HepG2 (cell line): Measurements from ENCODE around the gene ATP4A. TPM values are rescaled to one million over a fixed set of nuclear protein-coding genes. Genes with fewer than 3 reads are reported as not detected.

Experiments
- ATAC-seq: fragments of 200-7000 bp; cut with Tn5 transposase; 3 replicates; pipeline ENCODE4 v1.9.1; 2020; ENCODE audit warnings: mild to moderate bottlenecking, moderate library complexity
- BruUV-seq: library from RNA; stranded (reverse); fragments of 400-500 nt; replicated peaks from 2 replicates; lab custom pipeline; 2021; lab: Mats Ljungman, UMichigan
- CTCF ChIA-PET: fragments of 300-600 bp; formaldehyde crosslinking; extraction: SDS; loops from one replicate; lab custom pipeline; 2021; ENCODE audit warnings: low total read pairs, inconsistent platforms, low intra/inter-chr PET ratio; lab: Yijun Ruan, JAX
- POLR2A ChIA-PET: fragments of 350-600 bp; sonication (Branson Sonifier 250); formaldehyde crosslinking; loops from one replicate; lab custom pipeline; 2020; ENCODE audit warnings: antibody characterized with exemption, inconsistent platforms; lab: Yijun Ruan, JAX
- DNase-seq: peaks from one replicate; pipeline ENCODE4 v3.0.0-alpha.2; 2015; ENCODE audit warnings: low spot score
- FAIRE-seq: peaks from 3 replicates; lab custom pipeline; 2011; peaks lifted over from hg19 to GRCh38; lab: Jason Lieb, UNC
- H2AFZ ChIP-seq: one replicate; pipeline ENCODE4 v1.6.1; 2011; ENCODE audit warnings: low read length, inconsistent platforms
- H3K27ac ChIP-seq: fragments of 300-600 bp; 3 replicates; pipeline ENCODE4 v1.8.0; 2011; ENCODE audit warnings: mixed run types, mild to moderate bottlenecking, mixed read lengths, low read length, inconsistent platforms; ENCODE audit not compliant: insufficient read depth; ENCODE audit errors: extremely low read length
- H3K27me3 ChIP-seq, 2 experiments: fragments of 200-600 bp in 1 of 2; 2 replicates in 1 of 2; 3 replicates in 1 of 2; pipeline versions ENCODE4 v1.6.0 to v1.8.0; 2011; ENCODE audit warnings: low read length in 2 of 2, mild to moderate bottlenecking in 2 of 2, moderate library complexity in 2 of 2, inconsistent platforms in 1 of 2; ENCODE audit not compliant: insufficient read depth in 2 of 2, control insufficient read depth in 1 of 2
- H3K36me3 ChIP-seq, 2 experiments: fragments of 200-600 bp in 1 of 2; replicated peaks in 1 of 2; 2 replicates in 1 of 2; 3 replicates in 1 of 2; pipeline versions ENCODE4 v1.5.1 to v1.8.0; 2011; ENCODE audit warnings: low read length in 2 of 2, inconsistent platforms in 1 of 2; ENCODE audit not compliant: insufficient read depth in 2 of 2, control insufficient read depth in 1 of 2
- H3K4me1 ChIP-seq: 2 replicates; pipeline ENCODE4 v1.5.1; 2012; ENCODE audit warnings: low read length, inconsistent platforms; ENCODE audit not compliant: insufficient read depth
- H3K4me2 ChIP-seq: 2 replicates; pipeline ENCODE4 v1.6.0; 2011; ENCODE audit warnings: low read depth, low read length, inconsistent platforms
- H3K4me3 ChIP-seq, 3 experiments: fragments of 200-600 bp in 1 of 3; sonication (generic), shearing (Covaris generic) in 1 of 3; replicated peaks in 1 of 3; 2 replicates each; pipeline ENCODE4 v1.5.1; 2011 to 2016; ENCODE audit warnings: low read length in 3 of 3, inconsistent platforms in 2 of 3, low read depth in 2 of 3, mild to moderate bottlenecking in 2 of 3, control low read depth in 1 of 3, mixed read lengths in 1 of 3; ENCODE audit not compliant: insufficient read depth in 1 of 3
- H3K79me2 ChIP-seq: one replicate; pipeline ENCODE4 v1.6.1; 2011; ENCODE audit warnings: low read length, inconsistent platforms; ENCODE audit not compliant: insufficient read depth
- H3K9ac ChIP-seq: 2 replicates; pipeline ENCODE4 v1.6.0; 2011; ENCODE audit warnings: mild to moderate bottlenecking, low read depth, low read length, inconsistent platforms; ENCODE audit not compliant: insufficient read depth
- H3K9me3 ChIP-seq: 2 replicates; pipeline ENCODE4 v1.5.1; 2012; ENCODE audit warnings: mild to moderate bottlenecking, low read length
- H4K20me1 ChIP-seq: 2 replicates; pipeline ENCODE4 v1.6.0; 2011; ENCODE audit warnings: inconsistent platforms, mild to moderate bottlenecking, low read length, moderate library complexity; ENCODE audit not compliant: insufficient read depth
- ATAD3A ChIP-seq: sonication (generic); formaldehyde crosslinking; IDR thresholded peaks from 2 replicates; pipeline ENCODE4 v1.4.0; 2020; ENCODE audit warnings: missing genetic modification reagents
- ETV5 ChIP-seq: IDR thresholded peaks from 2 replicates; pipeline ENCODE4 v1.6.1; 2018; ENCODE audit warnings: missing biosample characterization, missing genetic modification reagents, inconsistent platforms, borderline replicate concordance
- FOXC1 ChIP-seq: sonication (generic); formaldehyde crosslinking; IDR thresholded peaks from 2 replicates; pipeline ENCODE4 v1.8.0; 2022; ENCODE audit warnings: mild to moderate bottlenecking, missing genetic modification reagents, borderline replicate concordance
- GLMP ChIP-seq: sonication (generic); formaldehyde crosslinking; IDR thresholded peaks from 2 replicates; pipeline ENCODE4 v1.9.0; 2021; ENCODE audit warnings: missing genetic modification reagents, mild to moderate bottlenecking, borderline replicate concordance
- HIVEP1 ChIP-seq: sonication (generic); formaldehyde crosslinking; IDR thresholded peaks from 2 replicates; pipeline ENCODE4 v1.4.0; 2020; ENCODE audit warnings: mild to moderate bottlenecking, missing genetic modification reagents
- IRF1 ChIP-seq: sonication (generic); formaldehyde crosslinking; IDR thresholded peaks from 2 replicates; pipeline ENCODE4 v1.4.0; 2020; ENCODE audit warnings: low read depth, mild to moderate bottlenecking, missing genetic modification reagents
- ISX ChIP-seq: sonication (generic); formaldehyde crosslinking; conservative IDR thresholded peaks from 2 replicates; pipeline ENCODE4 v1.5.0; 2020; ENCODE audit warnings: missing genetic modification reagents
- MXD1 ChIP-seq: sonication (generic); formaldehyde crosslinking; IDR thresholded peaks from 2 replicates; pipeline ENCODE4 v1.4.0; 2020; ENCODE audit warnings: mild to moderate bottlenecking, missing genetic modification reagents
- NAIF1 ChIP-seq: sonication (generic); formaldehyde crosslinking; IDR thresholded peaks from 2 replicates; pipeline ENCODE4 v1.5.0; 2020; ENCODE audit warnings: mild to moderate bottlenecking, missing genetic modification reagents, borderline replicate concordance
- NFKBIZ ChIP-seq: IDR thresholded peaks from 2 replicates; pipeline ENCODE4 v1.6.1; 2018; ENCODE audit warnings: missing genetic modification reagents, missing compliant biosample characterization
- SIX1 ChIP-seq: sonication (generic); formaldehyde crosslinking; IDR thresholded peaks from 2 replicates; pipeline ENCODE4 v1.4.0; 2020; ENCODE audit warnings: missing genetic modification reagents, borderline replicate concordance
- TBL1XR1 ChIP-seq: fragments of 150-350 bp; IDR thresholded peaks from 2 replicates; pipeline ENCODE4 v1.6.1; 2014; ENCODE audit warnings: borderline replicate concordance, low read length; ENCODE audit not compliant: partially characterized antibody
- TFDP2 ChIP-seq: sonication (generic); formaldehyde crosslinking; IDR thresholded peaks from 2 replicates; pipeline ENCODE4 v1.4.0; 2020; ENCODE audit warnings: missing genetic modification reagents
- ZBTB34 ChIP-seq: sonication (generic); formaldehyde crosslinking; IDR thresholded peaks from 2 replicates; pipeline ENCODE4 v1.8.0; 2022; ENCODE audit warnings: mild to moderate bottlenecking, missing genetic modification reagents
- ZBTB39 ChIP-seq: sonication (generic); formaldehyde crosslinking; IDR thresholded peaks from 2 replicates; pipeline ENCODE4 v1.5.0; 2020; ENCODE audit warnings: missing genetic modification reagents
- ZFP37 ChIP-seq: sonication (generic); formaldehyde crosslinking; IDR thresholded peaks from 2 replicates; pipeline ENCODE4 v1.4.0; 2020; ENCODE audit warnings: missing genetic modification reagents, borderline replicate concordance
- ZNF24 ChIP-seq: fragments of 450-650 bp; IDR thresholded peaks from 2 replicates; pipeline ENCODE4 v1.6.1; 2017; ENCODE audit warnings: antibody characterized with exemption, mild to moderate bottlenecking
- WGBS: methylation state at CpG from one replicate; pipeline ENCODE4 v1.1.6; 2017; ENCODE audit warnings: low lambda C conversion rate; 5-methylcytosine and 5-hydroxymethylcytosine counted together
- in situ Hi-C: cut with HindIII; loops from 2 replicates; pipeline ENCODE4 v1.10.0; 2017; ENCODE audit warnings: low pct_unique_long_range_greater_than_20kb; ENCODE audit not compliant: extremely low pct_ligation_motif_present
- intact Hi-C: fragments of 100-400 bp; cut with micrococcal nuclease; formaldehyde crosslinking; loops from one replicate; pipeline ENCODE4 v1.10.0; 2022; ENCODE audit not compliant: unreplicated experiment
- polyA plus RNA-seq, 8 experiments: library from polyadenylated mRNA; depleted of rRNA in 3 of 8; stranded (reverse) in 7 of 8; unstranded in 1 of 8; fragments of >200 nt; fragmentation: Illumina TruSeq in 4 of 8; extraction: Trizol in 4 of 8; gene quantifications; 2 replicates each; pipeline versions ENCODE4 v1.2.1 to v1.2.3, GENCODE V29; 2011 to 2016; ENCODE audit warnings: low read depth in 4 of 8, missing spikeins in 1 of 8, mixed read lengths in 1 of 8; ENCODE audit not compliant: insufficient read depth in 1 of 8
- total RNA-seq, 5 experiments: library from RNA; depleted of rRNA; stranded (reverse); fragments of >200 nt; fragmentation: Illumina TruSeq; extraction: Trizol; gene quantifications; 2 replicates each; pipeline ENCODE4 v1.2.3, GENCODE V29; 2016; ENCODE audit warnings: low read depth in 1 of 5

Gene ATP4A
- total and polyA plus RNA-seq, 2 of the 13 experiments (the other 11 are each of a cell fraction or from before 2014, with no cell fraction given) = 0.08 to 0.11 TPM

- in situ Hi-C loops = no loop called here
- no peak for ATAC-seq
These were observed 44.2 kb downstream of the ATP4A start for GRCh38 chr19:35519291-35519690.

More at GRCh38 chr19:35519291-35519690, 44.2 kb downstream of the ATP4A start:
- no peak for DNase-seq
- Histone ChIP-seq H3K36me3 (no peaks in the 10 kb centered on the region), H3K9me3 (no peaks in the 10 kb centered on the region), H4K20me1 (no peaks in the 10 kb centered on the region), H3K79me2 (no peaks in the 10 kb centered on the region), H3K4me1 (peaks cover 23% of the 10 kb centered on the region), H3K9ac (no peak overlapping the region), H2AFZ (no peak overlapping the region), H3K4me2 (no peak overlapping the region), H3K4me3 (no peak overlapping the region), H3K27me3 (peaks cover 0 to 29% of the 10 kb centered on the region in 2 experiments; a peak in 4 of 5 replicates), H3K27ac (no peak overlapping the region)
- intact Hi-C loops = no loop called here
- no TSS peak for BruUV-seq
- WGBS = 50% methylated on average over 7 of the region's 7 CpGs
- ChIA-PET CTCF (no interaction called here), POLR2A (no interaction called here)
- TF ChIP-seq ISX (CRISPR knock-in tag) (no peak), HIVEP1 (CRISPR knock-in tag) (no peak), NAIF1 (CRISPR knock-in tag) (no peak), ETV5 (CRISPR knock-in tag) (no peak), NFKBIZ (CRISPR knock-in tag) (no peak), ATAD3A (no peak), TFDP2 (CRISPR knock-in tag) (no peak), ZNF24 (no peak), FOXC1 (no peak), ZBTB39 (no peak), ZFP37 (CRISPR knock-in tag) (no peak), TBL1XR1 (no peak), MXD1 (CRISPR knock-in tag) (no peak), SIX1 (CRISPR knock-in tag) (no peak), ZBTB34 (CRISPR knock-in tag) (no peak), GLMP (CRISPR knock-in tag) (no peak), IRF1 (CRISPR knock-in tag) (no peak)
- FAIRE-seq = no peak
